Measurements from ENCODE around the gene HS3ST4. TPM values are rescaled to one million over a fixed set of nuclear protein-coding genes. Genes with fewer than 3 reads are reported as not detected.

HS3ST4 gene
- total and polyA plus RNA-seq, 2 donors (not counting 3 experiments of a cell fraction or from before 2014, with no cell fraction given) = not detected

DNA sequence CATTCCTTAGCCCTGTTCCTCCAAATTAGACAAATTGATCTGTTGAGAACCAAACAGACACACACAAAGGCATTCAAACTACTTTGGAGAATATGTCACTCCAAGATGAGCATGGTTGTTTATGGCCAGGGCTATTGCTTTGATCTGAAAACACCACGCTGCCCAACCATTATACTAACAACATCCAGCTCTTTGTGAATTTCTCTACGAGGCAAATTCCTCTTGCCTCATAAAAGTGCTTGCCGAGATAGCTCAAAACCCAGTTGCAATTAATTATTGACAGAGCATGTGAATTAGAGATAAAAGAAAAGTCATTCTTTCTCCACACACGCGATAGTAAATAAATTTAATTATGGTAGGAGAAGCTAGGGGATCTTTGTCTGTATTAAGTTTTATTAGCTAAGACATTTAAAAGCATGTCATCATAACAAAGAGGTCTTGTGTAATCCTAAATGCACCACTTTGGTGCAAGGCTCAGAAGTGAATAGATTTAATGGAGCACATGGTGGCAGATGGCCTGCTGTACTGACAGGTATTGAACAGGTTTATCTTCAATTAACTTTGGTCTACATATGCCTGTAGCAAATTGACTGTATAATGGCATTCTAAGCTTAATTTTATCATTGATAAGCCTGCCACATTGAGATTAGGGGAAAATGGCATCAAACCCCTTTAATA lies 441.8 kb downstream of the HS3ST4 start:
- Histone ChIP-seq H2AFZ (ENCODE audit: low read depth, low read length) (no peak overlapping the region), H3K4me1 (ENCODE audit: control insufficient read depth, extremely low read depth, insufficient read depth, low read length) (no peaks in the 10 kb centered on the region), H3K27ac (ENCODE audit: insufficient read depth, low read depth, low read length) (no peak overlapping the region), H3K79me2 (ENCODE audit: control insufficient read depth, insufficient read depth, low read length) (no peaks in the 10 kb centered on the region), H3K9me3 (replicated peaks; ENCODE audit: control insufficient read depth, insufficient read depth, low read length) (peaks cover 4% of the 10 kb centered on the region), H4K20me1 (replicated peaks; ENCODE audit: control insufficient read depth, extremely low read depth, insufficient read depth, low read length) (no peaks in the 10 kb centered on the region), H3K9ac (replicated peaks; ENCODE audit: extremely low read depth, insufficient read depth, low read length) (no peak overlapping the region), H3K4me3 (replicated peaks in 1 of 3; ENCODE audit: insufficient read depth in 1 of 3, low read depth in 1 of 3, low read length in 3 of 3) (no peak overlapping the region), H3K27me3 (ENCODE audit: control insufficient read depth in 2 of 2, insufficient read depth in 2 of 2, low read length in 2 of 2) (no peaks in the 10 kb centered on the region), H3K9me1 (replicated peaks; ENCODE audit: control insufficient read depth, extremely low read depth, insufficient read depth, low read length) (no peaks in the 10 kb centered on the region), H3K4me2 (ENCODE audit: insufficient read depth, low read length) (no peak overlapping the region), H3K36me3 (ENCODE audit: control insufficient read depth in 2 of 2, extremely low read depth in 1 of 2, insufficient read depth in 2 of 2, low read length in 2 of 2) (no peaks in the 10 kb centered on the region)
- dilution Hi-C loops (cut with MboI; ENCODE audit: extremely low pct_ligation_motif_present, low sequenced_read_pairs) = no loop called here
- TF ChIP-seq EZH2 (IDR thresholded peaks at IDR 0.05; ENCODE audit: borderline replicate concordance, low read depth, low read length, severe bottlenecking) = no peak
- no peak for TF ChIP-seq FOS (IDR thresholded peaks at IDR 0.05; ENCODE audit: borderline replicate concordance, insufficient read depth, low read length)
- no peak for TF ChIP-seq GATA2 (IDR thresholded peaks at IDR 0.05; ENCODE audit: insufficient read depth, insufficient read length, low read depth, low read length)
- TF ChIP-seq, protein P1, sequence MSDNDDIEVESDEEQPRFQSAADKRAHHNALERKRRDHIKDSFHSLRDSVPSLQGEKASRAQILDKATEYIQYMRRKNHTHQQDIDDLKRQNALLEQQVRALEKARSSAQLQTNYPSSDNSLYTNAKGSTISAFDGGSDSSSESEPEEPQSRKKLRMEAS (IDR thresholded peaks at IDR 0.05; ENCODE audit: insufficient read depth, insufficient read length) = no peak
- TF ChIP-seq, protein P2, sequence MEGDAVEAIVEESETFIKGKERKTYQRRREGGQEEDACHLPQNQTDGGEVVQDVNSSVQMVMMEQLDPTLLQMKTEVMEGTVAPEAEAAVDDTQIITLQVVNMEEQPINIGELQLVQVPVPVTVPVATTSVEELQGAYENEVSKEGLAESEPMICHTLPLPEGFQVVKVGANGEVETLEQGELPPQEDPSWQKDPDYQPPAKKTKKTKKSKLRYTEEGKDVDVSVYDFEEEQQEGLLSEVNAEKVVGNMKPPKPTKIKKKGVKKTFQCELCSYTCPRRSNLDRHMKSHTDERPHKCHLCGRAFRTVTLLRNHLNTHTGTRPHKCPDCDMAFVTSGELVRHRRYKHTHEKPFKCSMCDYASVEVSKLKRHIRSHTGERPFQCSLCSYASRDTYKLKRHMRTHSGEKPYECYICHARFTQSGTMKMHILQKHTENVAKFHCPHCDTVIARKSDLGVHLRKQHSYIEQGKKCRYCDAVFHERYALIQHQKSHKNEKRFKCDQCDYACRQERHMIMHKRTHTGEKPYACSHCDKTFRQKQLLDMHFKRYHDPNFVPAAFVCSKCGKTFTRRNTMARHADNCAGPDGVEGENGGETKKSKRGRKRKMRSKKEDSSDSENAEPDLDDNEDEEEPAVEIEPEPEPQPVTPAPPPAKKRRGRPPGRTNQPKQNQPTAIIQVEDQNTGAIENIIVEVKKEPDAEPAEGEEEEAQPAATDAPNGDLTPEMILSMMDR (IDR thresholded peaks at IDR 0.05; ENCODE audit: extremely low read depth in 1 of 2, insufficient read depth in 1 of 2, low read depth in 1 of 2, low read length in 2 of 2) = no peak
- no peak for TF ChIP-seq POLR2A (IDR thresholded peaks at IDR 0.05; ENCODE audit: low read depth, low read length)
- no peak for TF ChIP-seq JUN (IDR thresholded peaks at IDR 0.05; ENCODE audit: borderline replicate concordance, insufficient read depth, insufficient read length, low read depth)
- TF ChIP-seq POLR2AphosphoS5 (IDR thresholded peaks at IDR 0.05; ENCODE audit: insufficient read depth, low read depth, low read length) = no peak
- no peak for TF ChIP-seq MYC (IDR thresholded peaks at IDR 0.05; ENCODE audit: low read depth, low read length)
- ChIA-PET CTCF (no interaction called here), POLR2A (no interaction called here)
- no TSS peak for BruUV-seq (replicated peaks)
- intact Hi-C loops (cut with micrococcal nuclease) = no loop called here
- DNase-seq (ENCODE audit: low read depth, low spot score) (no peak), FAIRE-seq (no peak)

Data from endothelial cell of umbilical vein (primary cell).